ENCODE measurements around the gene RGS4.

Gene RGS4

GRCh38 chr1:163104385-163105099 lies 35.4 kb downstream of the RGS4 start:
- no peak for DNase-seq

GRCh38 chr1:163106364-163106987 lies 37.3 kb downstream of the RGS4 start:
- no peak for DNase-seq

GRCh38 chr1:163107655-163108054 lies 38.5 kb downstream of the RGS4 start:
- DNase-seq = no peak

- DNase-seq = no peak
These were observed 46.7 kb downstream of the RGS4 start for GRCh38 chr1:163115887-163116286.

- DNase-seq = no peak
These were observed 50.5 kb downstream of the RGS4 start for GRCh38 chr1:163119707-163120106.

- DNase-seq = no peak
These were observed 51.2 kb downstream of the RGS4 start for GRCh38 chr1:163120372-163120771.

GRCh38 chr1:163124812-163125211 lies 55.7 kb downstream of the RGS4 start:
- no peak for DNase-seq

Data from DMS79 treated with DMSO at 0.1 percent for 48 hours (cell line).